Measurements from ENCODE around the gene CELF4. TPM values are rescaled to one million over a fixed set of nuclear protein-coding genes. Genes with fewer than 3 reads are reported as not detected.

The CELF4 gene
- total and polyA plus RNA-seq, 10 of the 15 experiments (the other 5 are each of a cell fraction or from before 2014, with no cell fraction given), result 0.03 to 0.32 TPM; not detected in 8

GRCh38 chr18:37426586-37426985 lies 139.0 kb downstream of the CELF4 start (continued):
- TF ChIP-seq, protein P1, sequence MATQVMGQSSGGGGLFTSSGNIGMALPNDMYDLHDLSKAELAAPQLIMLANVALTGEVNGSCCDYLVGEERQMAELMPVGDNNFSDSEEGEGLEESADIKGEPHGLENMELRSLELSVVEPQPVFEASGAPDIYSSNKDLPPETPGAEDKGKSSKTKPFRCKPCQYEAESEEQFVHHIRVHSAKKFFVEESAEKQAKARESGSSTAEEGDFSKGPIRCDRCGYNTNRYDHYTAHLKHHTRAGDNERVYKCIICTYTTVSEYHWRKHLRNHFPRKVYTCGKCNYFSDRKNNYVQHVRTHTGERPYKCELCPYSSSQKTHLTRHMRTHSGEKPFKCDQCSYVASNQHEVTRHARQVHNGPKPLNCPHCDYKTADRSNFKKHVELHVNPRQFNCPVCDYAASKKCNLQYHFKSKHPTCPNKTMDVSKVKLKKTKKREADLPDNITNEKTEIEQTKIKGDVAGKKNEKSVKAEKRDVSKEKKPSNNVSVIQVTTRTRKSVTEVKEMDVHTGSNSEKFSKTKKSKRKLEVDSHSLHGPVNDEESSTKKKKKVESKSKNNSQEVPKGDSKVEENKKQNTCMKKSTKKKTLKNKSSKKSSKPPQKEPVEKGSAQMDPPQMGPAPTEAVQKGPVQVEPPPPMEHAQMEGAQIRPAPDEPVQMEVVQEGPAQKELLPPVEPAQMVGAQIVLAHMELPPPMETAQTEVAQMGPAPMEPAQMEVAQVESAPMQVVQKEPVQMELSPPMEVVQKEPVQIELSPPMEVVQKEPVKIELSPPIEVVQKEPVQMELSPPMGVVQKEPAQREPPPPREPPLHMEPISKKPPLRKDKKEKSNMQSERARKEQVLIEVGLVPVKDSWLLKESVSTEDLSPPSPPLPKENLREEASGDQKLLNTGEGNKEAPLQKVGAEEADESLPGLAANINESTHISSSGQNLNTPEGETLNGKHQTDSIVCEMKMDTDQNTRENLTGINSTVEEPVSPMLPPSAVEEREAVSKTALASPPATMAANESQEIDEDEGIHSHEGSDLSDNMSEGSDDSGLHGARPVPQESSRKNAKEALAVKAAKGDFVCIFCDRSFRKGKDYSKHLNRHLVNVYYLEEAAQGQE (IDR thresholded peaks at IDR 0.05; ENCODE audit: low read depth, low read length), result no peak
- no peak for TF ChIP-seq NFYB (IDR thresholded peaks at IDR 0.05; ENCODE audit: insufficient read depth, low read depth, low read length)

DNA sequence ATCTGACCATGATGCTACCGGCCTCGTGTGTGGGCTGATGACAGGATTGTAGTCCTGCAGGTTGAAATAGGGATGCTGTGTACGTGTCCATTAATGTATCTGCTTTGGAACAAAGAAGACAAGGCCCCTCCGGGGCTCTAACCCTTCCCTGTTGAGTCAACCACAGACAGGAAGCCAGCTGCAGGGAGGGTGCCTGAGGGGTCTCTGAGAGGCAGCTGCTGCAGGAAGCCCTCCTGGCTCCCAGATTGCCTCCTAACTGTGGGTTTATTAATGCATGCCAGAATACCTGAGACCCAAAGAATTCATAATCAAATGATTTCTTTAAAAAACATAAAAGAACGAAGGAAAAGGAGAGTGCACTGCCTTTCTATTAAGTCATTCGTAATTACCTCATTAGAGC lies 140.4 kb downstream of the CELF4 start:
- H4K20me1 ChIP-seq (ENCODE audit: control insufficient read depth, insufficient read depth), result no peaks in the 10 kb centered on the region
- FAIRE-seq (no peak), DNase-seq (ENCODE audit: low read depth, low spot score) (no peak), ATAC-seq (no peak)
- in situ Hi-C loops (cut with MboI), result no loop called here
- H3K4me3 ChIP-seq, result no peak overlapping the region
- SMC1A ChIA-PET (ENCODE audit: uncharacterized antibody, unreplicated experiment), result no interaction called here
- WGBS (ENCODE audit: insufficient coverage, insufficient replicate concordance, low lambda C conversion rate, missing lambda C conversion rate), result 11% methylated on average over 6 of the region's 6 CpGs
- no peak overlapping the region for H3K4me2 ChIP-seq (ENCODE audit: control insufficient read depth, insufficient read depth)
- RAD21 ChIA-PET (ENCODE audit: unreplicated experiment), result no interaction called here
- H2AFZ ChIP-seq (ENCODE audit: control insufficient read depth, low read depth, low read length), result no peak overlapping the region
- no peaks in the 10 kb centered on the region for H3K27me3 ChIP-seq (replicated peaks in 1 of 2; ENCODE audit: control insufficient read depth in 2 of 2, insufficient read depth in 2 of 2, low read length in 1 of 2)
- intact Hi-C loops (cut with micrococcal nuclease; ENCODE audit: unreplicated experiment), result loop anchor here (10.0 kb wide), 1 partner anchor 60 kb away; no protein-coding TSS in a partner anchor
- H3K79me2 ChIP-seq (ENCODE audit: control insufficient read depth, insufficient read depth, low read length), result no peaks in the 10 kb centered on the region
- H3K9ac ChIP-seq (ENCODE audit: control insufficient read depth, insufficient read depth, low read length), result no peak overlapping the region
- H3K4me1 ChIP-seq (ENCODE audit: control insufficient read depth, insufficient read depth, low read length), result no peaks in the 10 kb centered on the region
- CTCF ChIA-PET, result no interaction called here
- POLR2A ChIA-PET, result no interaction called here
- no peaks in the 10 kb centered on the region for H3K36me3 ChIP-seq (ENCODE audit: control insufficient read depth in 2 of 2, insufficient read depth in 2 of 2, low read length in 1 of 2)
- BruUV-seq (replicated peaks), result no TSS peak
- no peak overlapping the region for H3K27ac ChIP-seq (ENCODE audit: control insufficient read depth, insufficient read depth)
- H3K9me3 ChIP-seq (replicated peaks; ENCODE audit: control insufficient read depth, insufficient read depth, low read length), result no peaks in the 10 kb centered on the region
- no peak for TF ChIP-seq RAD21 (IDR thresholded peaks at IDR 0.05; ENCODE audit: insufficient read depth, low read depth, low read length)
- TF ChIP-seq STAT1 (conservative IDR thresholded peaks at IDR 0.05), result no peak
- TF ChIP-seq SMARCA5 (IDR thresholded peaks at IDR 0.05), result no peak
- TF ChIP-seq SP1 (IDR thresholded peaks at IDR 0.05; ENCODE audit: low read depth, low read length), result no peak
- TF ChIP-seq SRF (IDR thresholded peaks at IDR 0.05; ENCODE audit: low read depth in 2 of 2, low read length in 2 of 2), result no peak
- TF ChIP-seq, protein P2, sequence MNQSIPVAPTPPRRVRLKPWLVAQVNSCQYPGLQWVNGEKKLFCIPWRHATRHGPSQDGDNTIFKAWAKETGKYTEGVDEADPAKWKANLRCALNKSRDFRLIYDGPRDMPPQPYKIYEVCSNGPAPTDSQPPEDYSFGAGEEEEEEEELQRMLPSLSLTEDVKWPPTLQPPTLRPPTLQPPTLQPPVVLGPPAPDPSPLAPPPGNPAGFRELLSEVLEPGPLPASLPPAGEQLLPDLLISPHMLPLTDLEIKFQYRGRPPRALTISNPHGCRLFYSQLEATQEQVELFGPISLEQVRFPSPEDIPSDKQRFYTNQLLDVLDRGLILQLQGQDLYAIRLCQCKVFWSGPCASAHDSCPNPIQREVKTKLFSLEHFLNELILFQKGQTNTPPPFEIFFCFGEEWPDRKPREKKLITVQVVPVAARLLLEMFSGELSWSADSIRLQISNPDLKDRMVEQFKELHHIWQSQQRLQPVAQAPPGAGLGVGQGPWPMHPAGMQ (IDR thresholded peaks at IDR 0.05; ENCODE audit: borderline replicate concordance), result no peak
- no peak for TF ChIP-seq SMAD1 (IDR thresholded peaks at IDR 0.05; ENCODE audit: low read depth, partially characterized antibody)
- TF ChIP-seq, protein P3, sequence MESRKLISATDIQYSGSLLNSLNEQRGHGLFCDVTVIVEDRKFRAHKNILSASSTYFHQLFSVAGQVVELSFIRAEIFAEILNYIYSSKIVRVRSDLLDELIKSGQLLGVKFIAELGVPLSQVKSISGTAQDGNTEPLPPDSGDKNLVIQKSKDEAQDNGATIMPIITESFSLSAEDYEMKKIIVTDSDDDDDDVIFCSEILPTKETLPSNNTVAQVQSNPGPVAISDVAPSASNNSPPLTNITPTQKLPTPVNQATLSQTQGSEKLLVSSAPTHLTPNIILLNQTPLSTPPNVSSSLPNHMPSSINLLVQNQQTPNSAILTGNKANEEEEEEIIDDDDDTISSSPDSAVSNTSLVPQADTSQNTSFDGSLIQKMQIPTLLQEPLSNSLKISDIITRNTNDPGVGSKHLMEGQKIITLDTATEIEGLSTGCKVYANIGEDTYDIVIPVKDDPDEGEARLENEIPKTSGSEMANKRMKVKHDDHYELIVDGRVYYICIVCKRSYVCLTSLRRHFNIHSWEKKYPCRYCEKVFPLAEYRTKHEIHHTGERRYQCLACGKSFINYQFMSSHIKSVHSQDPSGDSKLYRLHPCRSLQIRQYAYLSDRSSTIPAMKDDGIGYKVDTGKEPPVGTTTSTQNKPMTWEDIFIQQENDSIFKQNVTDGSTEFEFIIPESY (IDR thresholded peaks at IDR 0.05), result no peak
- TF ChIP-seq HDAC2 (IDR thresholded peaks at IDR 0.05), result no peak
- TF ChIP-seq BCL11A (IDR thresholded peaks at IDR 0.05; ENCODE audit: low read depth, low read length), result no peak
- TF ChIP-seq MEF2B (IDR thresholded peaks at IDR 0.05; ENCODE audit: partially characterized antibody, poor library complexity, severe bottlenecking), result no peak
- no peak for TF ChIP-seq BMI1 (IDR thresholded peaks at IDR 0.05; ENCODE audit: borderline replicate concordance)

Measured in GM12878 (cell line).